SK-N-MC (cell line): ENCODE measurements around the gene IFNG.

Experiments
- EZH2 ChIP-seq: fragments of 200-600 bp; sonication (generic); IDR thresholded peaks from one replicate; pipeline ENCODE4 v1.6.1; 2017; ENCODE audit warnings: antibody characterized with exemption
- FOXP2 ChIP-seq: optimal IDR thresholded peaks from 2 replicates; pipeline ENCODE3; 2011; ENCODE audit warnings: mild to moderate bottlenecking, moderate library complexity; ENCODE audit not compliant: insufficient read depth; ENCODE audit errors: extremely low read length, control extremely low read depth
- POLR2AphosphoS5 ChIP-seq: IDR thresholded peaks from 2 replicates; pipeline ENCODE4 v1.6.1; 2012; ENCODE audit warnings: mild to moderate bottlenecking, low read depth, low read length, borderline replicate concordance

- TF ChIP-seq POLR2AphosphoS5 = no peak
- TF ChIP-seq EZH2 = no peak
- TF ChIP-seq FOXP2 = no peak
Measured at GRCh38 chr12:68131867-68132414, 27.6 kb downstream of the IFNG start.
